BLaER1 treated with 17β-estradiol and CSF1 and Interleukin-3, amounts not matched to agents 10 nM and 100 nM (cell line): ENCODE measurements around the gene TLX1.

Source experiments
- H3K27ac ChIP-seq, 11 experiments: shearing (Covaris generic); formaldehyde crosslinking; 2 replicates each; pipeline ENCODE4 v1.8.1; 2022
- H3K27me3 ChIP-seq, 11 experiments: shearing (Covaris generic); formaldehyde crosslinking; 2 replicates each; pipeline ENCODE4 v1.8.1; 2022
- H3K36me3 ChIP-seq, 11 experiments: shearing (Covaris generic); formaldehyde crosslinking; 2 replicates each; pipeline ENCODE4 v1.8.1; 2022
- H3K4me1 ChIP-seq, 10 experiments: shearing (Covaris generic); formaldehyde crosslinking; 2 replicates each; pipeline ENCODE4 v1.8.1; 2022
- H3K4me2 ChIP-seq, 11 experiments: shearing (Covaris generic); formaldehyde crosslinking; 2 replicates each; pipeline ENCODE4 v1.8.1; 2022
- H3K4me3 ChIP-seq, 10 experiments: shearing (Covaris generic); formaldehyde crosslinking; 2 replicates each; pipeline ENCODE4 v1.8.1; 2022
- H3K9ac ChIP-seq, 11 experiments: shearing (Covaris generic); formaldehyde crosslinking; 2 replicates each; pipeline ENCODE4 v1.8.1; 2022
- H3K9me3 ChIP-seq, 11 experiments: shearing (Covaris generic); formaldehyde crosslinking; replicated peaks in 1 of 11; 2 replicates each; pipeline ENCODE4 v1.8.1; 2022
- H4K20me1 ChIP-seq, 11 experiments: shearing (Covaris generic); formaldehyde crosslinking; 2 replicates each; pipeline ENCODE4 v1.8.1; 2022
- Cebpa-rat ChIP-seq, 11 experiments: shearing (Covaris generic); IDR thresholded peaks; 2 replicates each; pipeline ENCODE4 v1.8.1; 2022

TLX1 gene

DNA sequence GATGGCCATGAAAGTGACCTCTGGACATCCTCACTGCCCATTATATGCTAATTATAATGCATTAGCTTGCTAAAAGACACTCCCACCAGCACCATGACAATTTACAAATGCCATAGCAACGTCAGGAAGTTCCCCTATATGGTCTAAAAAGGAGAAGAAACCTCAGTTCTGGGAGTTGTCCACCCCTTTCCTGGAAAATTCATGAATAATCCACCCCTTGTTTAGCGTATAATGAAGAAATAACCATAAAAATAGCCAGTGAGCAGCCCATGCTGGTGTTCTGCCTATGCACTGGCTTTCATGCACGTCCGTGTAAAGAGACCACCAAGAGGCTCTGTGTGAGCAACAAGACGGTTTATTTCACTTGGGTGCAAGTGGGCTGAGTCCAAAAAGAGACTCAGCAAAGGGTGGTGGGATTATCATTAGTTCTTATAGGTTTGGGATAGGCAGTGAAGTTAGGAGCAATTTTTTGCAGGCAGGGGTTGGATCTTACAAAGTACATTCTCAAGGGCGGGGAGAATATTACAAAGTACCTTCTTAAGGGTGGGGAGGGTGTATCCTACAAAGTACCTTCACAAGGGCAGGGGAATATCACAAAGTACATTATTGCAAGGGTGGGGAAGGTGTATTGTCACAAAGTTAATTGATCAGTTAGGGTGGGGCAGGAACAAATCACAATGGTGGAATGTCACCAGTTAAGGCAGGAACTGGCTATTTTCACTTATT, 52.5 kb downstream of the TLX1 start:
- Histone ChIP-seq H3K4me3 (no peak overlapping the region), H3K9ac (no peak overlapping the region), H3K36me3 (no peaks in the 10 kb centered on the region), H3K4me1 (peaks cover 0 to 28% (median 0%) of the 10 kb centered on the region in 10 experiments; a peak in 3 of 20 replicates), H4K20me1 (no peaks in the 10 kb centered on the region), H3K27ac (peak overlapping the region in 1 of 11 experiments; percentile 12; a peak in 1 of 22 replicates), H3K4me2 (peak overlapping the region in 3 of 11 experiments; percentile 18 to 58 (median 47); a peak in 6 of 22 replicates), H3K27me3 (no peaks in the 10 kb centered on the region), H3K9me3 (peaks cover 0 to 4% (median 0%) of the 10 kb centered on the region in 11 experiments; a peak in 1 of 22 replicates)
- no peak for TF ChIP-seq Cebpa-rat (IDR thresholded peaks at IDR 0.05)
